HepG2 (cell line): ENCODE measurements around the gene NUDT8. TPM values are rescaled to one million over a fixed set of nuclear protein-coding genes. Genes with fewer than 3 reads are reported as not detected.
A peak's percentile ranks its signal among the peaks of the same experiment; 100 is the strongest.

ENCODE experiments used
- ATAC-seq: fragments of 200-7000 bp; cut with Tn5 transposase; 3 replicates; pipeline ENCODE4 v1.9.1; 2020; ENCODE audit warnings: mild to moderate bottlenecking, moderate library complexity
- BruUV-seq: library from RNA; stranded (reverse); fragments of 400-500 nt; replicated peaks from 2 replicates; lab custom pipeline; 2021; lab: Mats Ljungman, UMichigan
- CTCF ChIA-PET: fragments of 300-600 bp; formaldehyde crosslinking; extraction: SDS; loops from one replicate; lab custom pipeline; 2021; ENCODE audit warnings: low total read pairs, inconsistent platforms, low intra/inter-chr PET ratio; lab: Yijun Ruan, JAX
- POLR2A ChIA-PET: fragments of 350-600 bp; sonication (Branson Sonifier 250); formaldehyde crosslinking; loops from one replicate; lab custom pipeline; 2020; ENCODE audit warnings: antibody characterized with exemption, inconsistent platforms; lab: Yijun Ruan, JAX
- DNase-seq: peaks from one replicate; pipeline ENCODE4 v3.0.0-alpha.2; 2015; ENCODE audit warnings: low spot score
- FAIRE-seq: peaks from 3 replicates; lab custom pipeline; 2011; peaks lifted over from hg19 to GRCh38; lab: Jason Lieb, UNC
- H2AFZ ChIP-seq: one replicate; pipeline ENCODE4 v1.6.1; 2011; ENCODE audit warnings: low read length, inconsistent platforms
- H3K27ac ChIP-seq: fragments of 300-600 bp; 3 replicates; pipeline ENCODE4 v1.8.0; 2011; ENCODE audit warnings: mixed run types, mild to moderate bottlenecking, mixed read lengths, low read length, inconsistent platforms; ENCODE audit not compliant: insufficient read depth; ENCODE audit errors: extremely low read length
- H3K27me3 ChIP-seq, 2 experiments: fragments of 200-600 bp in 1 of 2; 2 replicates in 1 of 2; 3 replicates in 1 of 2; pipeline versions ENCODE4 v1.6.0 to v1.8.0; 2011; ENCODE audit warnings: low read length in 2 of 2, mild to moderate bottlenecking in 2 of 2, moderate library complexity in 2 of 2, inconsistent platforms in 1 of 2; ENCODE audit not compliant: insufficient read depth in 2 of 2, control insufficient read depth in 1 of 2
- H3K36me3 ChIP-seq, 2 experiments: fragments of 200-600 bp in 1 of 2; replicated peaks in 1 of 2; 2 replicates in 1 of 2; 3 replicates in 1 of 2; pipeline versions ENCODE4 v1.5.1 to v1.8.0; 2011; ENCODE audit warnings: low read length in 2 of 2, inconsistent platforms in 1 of 2; ENCODE audit not compliant: insufficient read depth in 2 of 2, control insufficient read depth in 1 of 2
- H3K4me1 ChIP-seq: 2 replicates; pipeline ENCODE4 v1.5.1; 2012; ENCODE audit warnings: low read length, inconsistent platforms; ENCODE audit not compliant: insufficient read depth
- H3K4me2 ChIP-seq: 2 replicates; pipeline ENCODE4 v1.6.0; 2011; ENCODE audit warnings: low read depth, low read length, inconsistent platforms
- H3K4me3 ChIP-seq, 3 experiments: fragments of 200-600 bp in 1 of 3; sonication (generic), shearing (Covaris generic) in 1 of 3; replicated peaks in 1 of 3; 2 replicates each; pipeline ENCODE4 v1.5.1; 2011 to 2016; ENCODE audit warnings: low read length in 3 of 3, inconsistent platforms in 2 of 3, low read depth in 2 of 3, mild to moderate bottlenecking in 2 of 3, control low read depth in 1 of 3, mixed read lengths in 1 of 3; ENCODE audit not compliant: insufficient read depth in 1 of 3
- H3K79me2 ChIP-seq: one replicate; pipeline ENCODE4 v1.6.1; 2011; ENCODE audit warnings: low read length, inconsistent platforms; ENCODE audit not compliant: insufficient read depth
- H3K9ac ChIP-seq: 2 replicates; pipeline ENCODE4 v1.6.0; 2011; ENCODE audit warnings: mild to moderate bottlenecking, low read depth, low read length, inconsistent platforms; ENCODE audit not compliant: insufficient read depth
- H3K9me3 ChIP-seq: 2 replicates; pipeline ENCODE4 v1.5.1; 2012; ENCODE audit warnings: mild to moderate bottlenecking, low read length
- H4K20me1 ChIP-seq: 2 replicates; pipeline ENCODE4 v1.6.0; 2011; ENCODE audit warnings: inconsistent platforms, mild to moderate bottlenecking, low read length, moderate library complexity; ENCODE audit not compliant: insufficient read depth
- CAMTA2 ChIP-seq: sonication (generic); formaldehyde crosslinking; IDR thresholded peaks from 2 replicates; pipeline ENCODE4 v1.4.0; 2020; ENCODE audit warnings: mild to moderate bottlenecking, missing genetic modification reagents, borderline replicate concordance
- EP300 ChIP-seq, 3 experiments: sonication (generic) in 1 of 3; formaldehyde crosslinking in 1 of 3; IDR thresholded peaks; 2 replicates each; pipeline versions ENCODE4 v1.5.1 to v1.6.1; 2011 to 2020; ENCODE audit warnings: low read depth in 2 of 3, low read length in 2 of 3, borderline replicate concordance in 1 of 3, improper control_type of control experiment in 1 of 3, mild to moderate bottlenecking in 1 of 3, missing genetic modification reagents in 1 of 3, moderate library complexity in 1 of 3
- HMGA1 ChIP-seq: sonication (generic); formaldehyde crosslinking; conservative IDR thresholded peaks from 2 replicates; pipeline ENCODE4 v1.4.0; 2020; ENCODE audit warnings: missing genetic modification reagents
- MTA1 ChIP-seq: sonication (generic); formaldehyde crosslinking; IDR thresholded peaks from 2 replicates; pipeline ENCODE4 v1.4.0; 2020; ENCODE audit warnings: missing genetic modification reagents, mild to moderate bottlenecking, borderline replicate concordance
- NFE2 ChIP-seq: sonication (generic); formaldehyde crosslinking; IDR thresholded peaks from 2 replicates; pipeline ENCODE4 v1.4.0; 2020; ENCODE audit warnings: missing genetic modification reagents
- NR2F6 ChIP-seq, 2 experiments: IDR thresholded peaks; 2 replicates each; pipeline ENCODE4 v1.6.1; 2016; ENCODE audit warnings: antibody characterized with exemption in 1 of 2, mild to moderate bottlenecking in 1 of 2
- POLR2AphosphoS5 ChIP-seq: IDR thresholded peaks from 2 replicates; pipeline ENCODE4 v1.6.1; 2012; ENCODE audit warnings: low read depth, low read length
- PPARG ChIP-seq: conservative IDR thresholded peaks from 2 replicates; pipeline ENCODE4 v1.6.1; 2016; ENCODE audit warnings: missing biosample characterization, missing genetic modification reagents
- RARA ChIP-seq: IDR thresholded peaks from 2 replicates; pipeline ENCODE4 v1.6.1; 2016; ENCODE audit warnings: missing genetic modification reagents, missing compliant biosample characterization
- RBM39 ChIP-seq: fragments of 200-400 bp; formaldehyde crosslinking; IDR thresholded peaks from one replicate; pipeline ENCODE4 v1.6.1; 2018; ENCODE audit warnings: antibody characterized with exemption, mild to moderate bottlenecking, low read depth, low read length; ENCODE audit not compliant: poor library complexity, severe bottlenecking
- SP5 ChIP-seq: IDR thresholded peaks from 2 replicates; pipeline ENCODE4 v1.6.1; 2016; ENCODE audit warnings: low read depth, borderline replicate concordance
- TARDBP ChIP-seq: sonication (generic); formaldehyde crosslinking; IDR thresholded peaks from 2 replicates; pipeline ENCODE4 v1.8.0; 2022; ENCODE audit warnings: mild to moderate bottlenecking, missing genetic modification reagents
- TEAD3 ChIP-seq: optimal IDR thresholded peaks from 2 replicates; pipeline ENCODE3; 2016; ENCODE audit warnings: borderline replicate concordance
- ZKSCAN5 ChIP-seq: sonication (generic); formaldehyde crosslinking; IDR thresholded peaks from 2 replicates; pipeline ENCODE4 v1.5.1; 2020; ENCODE audit warnings: mild to moderate bottlenecking, missing genetic modification reagents
- ZNF224 ChIP-seq: sonication (generic); formaldehyde crosslinking; IDR thresholded peaks from 2 replicates; pipeline ENCODE4 v1.5.0; 2020; ENCODE audit warnings: mild to moderate bottlenecking, missing genetic modification reagents
- ZNF235 ChIP-seq: sonication (generic); formaldehyde crosslinking; IDR thresholded peaks from 2 replicates; pipeline ENCODE4 v1.8.1; 2023; ENCODE audit warnings: mild to moderate bottlenecking, missing genetic modification reagents, borderline replicate concordance
- ZNF644 ChIP-seq: IDR thresholded peaks from 2 replicates; pipeline ENCODE4 v1.6.1; 2016; ENCODE audit warnings: low read depth
- ZNF674 ChIP-seq: sonication (generic); formaldehyde crosslinking; IDR thresholded peaks from 2 replicates; pipeline ENCODE4 v1.5.0; 2020; ENCODE audit warnings: low read depth, mild to moderate bottlenecking, missing genetic modification reagents
- ZNF772 ChIP-seq: sonication (generic); formaldehyde crosslinking; IDR thresholded peaks from 2 replicates; pipeline ENCODE4 v1.5.0; 2020; ENCODE audit warnings: mild to moderate bottlenecking, missing genetic modification reagents
- WGBS: methylation state at CpG from one replicate; pipeline ENCODE4 v1.1.6; 2017; ENCODE audit warnings: low lambda C conversion rate; 5-methylcytosine and 5-hydroxymethylcytosine counted together
- in situ Hi-C: cut with HindIII; loops from 2 replicates; pipeline ENCODE4 v1.10.0; 2017; ENCODE audit warnings: low pct_unique_long_range_greater_than_20kb; ENCODE audit not compliant: extremely low pct_ligation_motif_present
- intact Hi-C: fragments of 100-400 bp; cut with micrococcal nuclease; formaldehyde crosslinking; loops from one replicate; pipeline ENCODE4 v1.10.0; 2022; ENCODE audit not compliant: unreplicated experiment
- polyA plus RNA-seq, 8 experiments: library from polyadenylated mRNA; depleted of rRNA in 3 of 8; stranded (reverse) in 7 of 8; unstranded in 1 of 8; fragments of >200 nt; fragmentation: Illumina TruSeq in 4 of 8; extraction: Trizol in 4 of 8; gene quantifications; 2 replicates each; pipeline versions ENCODE4 v1.2.1 to v1.2.3, GENCODE V29; 2011 to 2016; ENCODE audit warnings: low read depth in 4 of 8, missing spikeins in 1 of 8, mixed read lengths in 1 of 8; ENCODE audit not compliant: insufficient read depth in 1 of 8
- total RNA-seq, 5 experiments: library from RNA; depleted of rRNA; stranded (reverse); fragments of >200 nt; fragmentation: Illumina TruSeq; extraction: Trizol; gene quantifications; 2 replicates each; pipeline ENCODE4 v1.2.3, GENCODE V29; 2016; ENCODE audit warnings: low read depth in 1 of 5
- TF ChIP-seq, protein P1 (sequence below): sonication (generic); formaldehyde crosslinking; IDR thresholded peaks from 2 replicates; pipeline ENCODE4 v1.4.0; 2020; ENCODE audit warnings: low read depth, mild to moderate bottlenecking, missing genetic modification reagents
- TF ChIP-seq, protein P2 (sequence below): sonication (generic); formaldehyde crosslinking; IDR thresholded peaks from 2 replicates; pipeline ENCODE4 v1.8.1; 2023; ENCODE audit warnings: missing genetic modification reagents, mild to moderate bottlenecking, borderline replicate concordance
- TF ChIP-seq, protein P3 (sequence below): sonication (generic); formaldehyde crosslinking; IDR thresholded peaks from 2 replicates; pipeline ENCODE4 v1.4.0; 2020; ENCODE audit warnings: missing genetic modification reagents, borderline replicate concordance

The NUDT8 gene
- total and polyA plus RNA-seq, 2 of the 13 experiments (the other 11 are each of a cell fraction or from before 2014, with no cell fraction given): 6.7 to 25.8 TPM

DNA sequence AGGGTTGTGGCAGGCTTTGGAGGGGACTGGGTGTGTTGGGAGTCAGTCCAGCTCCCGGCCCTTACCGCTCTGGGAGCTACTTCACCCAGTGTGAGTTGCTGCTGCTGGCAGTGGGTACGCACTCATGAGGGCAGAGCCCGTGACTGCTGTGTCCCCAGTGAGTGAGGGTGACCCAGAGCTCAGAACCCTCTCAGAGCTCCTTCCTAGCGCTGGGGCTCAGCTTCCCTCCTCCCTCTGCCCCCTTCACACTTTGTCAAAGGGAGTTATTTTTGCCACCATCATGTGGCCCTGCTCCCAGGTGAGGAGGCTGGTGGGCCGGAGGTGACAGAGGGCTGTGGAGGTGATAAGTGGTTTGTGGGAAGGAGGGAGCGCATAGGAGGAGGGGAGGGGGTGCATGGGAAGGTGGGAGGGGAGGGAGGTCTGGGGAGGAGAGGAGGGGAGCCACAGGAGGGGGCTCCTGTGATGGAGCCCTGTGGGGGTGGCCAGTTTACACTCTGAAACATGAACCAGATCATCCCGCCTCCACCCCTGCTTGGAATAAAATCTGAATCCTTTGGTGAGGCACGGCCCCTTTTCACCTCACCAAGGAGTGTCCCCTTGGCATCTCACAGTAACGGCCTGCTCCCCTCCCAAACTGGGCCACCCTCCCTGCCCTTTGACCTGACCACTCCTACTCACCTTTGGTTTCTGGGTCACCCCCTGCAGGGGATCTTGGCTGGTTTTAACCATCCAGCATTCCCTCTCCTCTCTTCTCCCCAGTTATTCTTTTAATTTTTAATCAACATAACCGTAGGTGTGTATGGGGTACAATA, 13.1 kb downstream of the NUDT8 start:
- POLR2A ChIA-PET: interaction anchor here (0.8 to 3.1 kb wide), 3 partner anchors 10 to 134 kb away, joined by 4 to 52 read pairs (median 5); partner anchors contain the start of genes AIP and NUDT8
- H3K79me2 ChIP-seq: no peaks in the 10 kb centered on the region
- ATAC-seq (peak; percentile 20), FAIRE-seq (peak; percentile 60), DNase-seq (no peak)
- 28% methylated on average over 6 of the region's 11 CpGs for WGBS
- no TSS peak for BruUV-seq
- no peaks in the 10 kb centered on the region for H3K9me3 ChIP-seq
- CTCF ChIA-PET: interaction anchor here (2.9 kb wide), 1 partner anchor 43 kb away, joined by 20 read pairs; no protein-coding TSS in a partner anchor
- in situ Hi-C loops: no loop called here
- H2AFZ ChIP-seq: no peak overlapping the region
- H3K36me3 ChIP-seq: peaks cover 3 to 7% of the 10 kb centered on the region in 2 experiments; a peak in 3 of 5 replicates
- H3K27me3 ChIP-seq: no peaks in the 10 kb centered on the region
- peak overlapping the region; percentile 81 for H3K27ac ChIP-seq
- H3K4me1 ChIP-seq: peaks cover 45% of the 10 kb centered on the region
- peak overlapping the region; percentile 54 for H3K4me2 ChIP-seq
- H3K4me3 ChIP-seq: peak overlapping the region in 1 of 3 experiments; percentile 35; a peak in 1 of 6 replicates
- H3K9ac ChIP-seq: peak overlapping the region; percentile 56
- intact Hi-C loops: loop anchor here (1.0 kb wide), 2 partner anchors 28 to 43 kb away; no protein-coding TSS in a partner anchor
- H4K20me1 ChIP-seq: no peaks in the 10 kb centered on the region
- TF ChIP-seq, protein P1, sequence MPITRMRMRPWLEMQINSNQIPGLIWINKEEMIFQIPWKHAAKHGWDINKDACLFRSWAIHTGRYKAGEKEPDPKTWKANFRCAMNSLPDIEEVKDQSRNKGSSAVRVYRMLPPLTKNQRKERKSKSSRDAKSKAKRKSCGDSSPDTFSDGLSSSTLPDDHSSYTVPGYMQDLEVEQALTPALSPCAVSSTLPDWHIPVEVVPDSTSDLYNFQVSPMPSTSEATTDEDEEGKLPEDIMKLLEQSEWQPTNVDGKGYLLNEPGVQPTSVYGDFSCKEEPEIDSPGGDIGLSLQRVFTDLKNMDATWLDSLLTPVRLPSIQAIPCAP (CRISPR knock-in tag): no peak
- TF ChIP-seq RARA (CRISPR knock-in tag) (0 out of 2 replicates have a peak, but pooled peaks have one; percentile 21), TEAD3 (CRISPR knock-in tag) (no peak), ZNF224 (no peak), ZKSCAN5 (CRISPR knock-in tag) (peak; percentile 95), RBM39 (peak; percentile 28), MTA1 (CRISPR knock-in tag) (no peak), CAMTA2 (no peak), ZNF674 (CRISPR knock-in tag) (no peak), ZNF235 (CRISPR knock-in tag) (no peak), NFE2 (no peak), POLR2AphosphoS5 (0 out of 2 replicates have a peak, but pooled peaks have one; percentile 25), SP5 (CRISPR knock-in tag) (0 out of 2 replicates have a peak, but pooled peaks have one; percentile 9), NR2F6 (IDR thresholded peaks at IDR 0.05) (peak; percentile 79), NR2F6 (CRISPR knock-in tag; IDR thresholded peaks at IDR 0.05) (no peak), ZNF772 (CRISPR knock-in tag) (no peak), PPARG (peak; percentile 64), HMGA1 (CRISPR knock-in tag) (no peak), ZNF644 (CRISPR knock-in tag) (0 out of 2 replicates have a peak, but pooled peaks have one; percentile 1), EP300 (IDR thresholded peaks at IDR 0.05; ENCODE audit: low read depth in 2 of 2, low read length in 2 of 2) (no peak), EP300 (CRISPR knock-in tag; IDR thresholded peaks at IDR 0.05; ENCODE audit: borderline replicate concordance) (0 out of 2 replicates have a peak, but pooled peaks have one; percentile 10), TARDBP (CRISPR knock-in tag) (0 out of 2 replicates have a peak, but pooled peaks have one; percentile 9)
- TF ChIP-seq, protein P2, sequence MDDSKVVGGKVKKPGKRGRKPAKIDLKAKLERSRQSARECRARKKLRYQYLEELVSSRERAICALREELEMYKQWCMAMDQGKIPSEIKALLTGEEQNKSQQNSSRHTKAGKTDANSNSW (CRISPR knock-in tag): no peak
- TF ChIP-seq, protein P3, sequence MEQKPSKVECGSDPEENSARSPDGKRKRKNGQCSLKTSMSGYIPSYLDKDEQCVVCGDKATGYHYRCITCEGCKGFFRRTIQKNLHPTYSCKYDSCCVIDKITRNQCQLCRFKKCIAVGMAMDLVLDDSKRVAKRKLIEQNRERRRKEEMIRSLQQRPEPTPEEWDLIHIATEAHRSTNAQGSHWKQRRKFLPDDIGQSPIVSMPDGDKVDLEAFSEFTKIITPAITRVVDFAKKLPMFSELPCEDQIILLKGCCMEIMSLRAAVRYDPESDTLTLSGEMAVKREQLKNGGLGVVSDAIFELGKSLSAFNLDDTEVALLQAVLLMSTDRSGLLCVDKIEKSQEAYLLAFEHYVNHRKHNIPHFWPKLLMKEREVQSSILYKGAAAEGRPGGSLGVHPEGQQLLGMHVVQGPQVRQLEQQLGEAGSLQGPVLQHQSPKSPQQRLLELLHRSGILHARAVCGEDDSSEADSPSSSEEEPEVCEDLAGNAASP (CRISPR knock-in tag): peak; percentile 25; the same call in 1 of the 2 replicates
